Mucosa of rectum (tissue), 2 donors: ENCODE data around the gene ANKRD11.
"Not testable (repeated sequence)": the region's sequence is repeated elsewhere in the genome, so short reads cannot be mapped to it uniquely, and the experiment has no call there.

Source experiments
- H3K27ac ChIP-seq, 2 donors: one replicate each; pipeline ENCODE4 v1.7.0; 2013; ENCODE audit warnings: inconsistent platforms in 2 of 2, low read depth in 2 of 2, low read length in 2 of 2
- H3K27me3 ChIP-seq, 2 donors: one replicate each; pipeline ENCODE4 v1.7.0; 2013; ENCODE audit warnings: low read length in 2 of 2; ENCODE audit not compliant: control insufficient read depth in 2 of 2, insufficient read depth in 2 of 2
- H3K36me3 ChIP-seq, 2 donors: one replicate each; pipeline ENCODE4 v1.7.0; 2013; ENCODE audit warnings: low read length in 2 of 2; ENCODE audit not compliant: control insufficient read depth in 2 of 2, insufficient read depth in 2 of 2
- H3K4me1 ChIP-seq, 2 donors: one replicate each; pipeline ENCODE4 v1.7.0; 2013; ENCODE audit warnings: low read length in 2 of 2, mild to moderate bottlenecking in 1 of 2; ENCODE audit not compliant: control insufficient read depth in 2 of 2, insufficient read depth in 2 of 2
- H3K4me3 ChIP-seq, 2 donors: one replicate each; pipeline ENCODE4 v1.7.0; 2013; ENCODE audit warnings: low read length in 2 of 2
- H3K9ac ChIP-seq, 2 donors: one replicate each; pipeline ENCODE4 v1.7.0; 2013; ENCODE audit warnings: low read length in 2 of 2, low read depth in 1 of 2, mild to moderate bottlenecking in 1 of 2
- H3K9me3 ChIP-seq, 2 donors: one replicate each; pipeline ENCODE4 v1.7.0; 2013; ENCODE audit warnings: low read length in 2 of 2; ENCODE audit not compliant: control insufficient read depth in 2 of 2
- donor health status: healthy.
- donor health status: Normal muscosa, but diverticular disease.

ANKRD11 gene

DNA sequence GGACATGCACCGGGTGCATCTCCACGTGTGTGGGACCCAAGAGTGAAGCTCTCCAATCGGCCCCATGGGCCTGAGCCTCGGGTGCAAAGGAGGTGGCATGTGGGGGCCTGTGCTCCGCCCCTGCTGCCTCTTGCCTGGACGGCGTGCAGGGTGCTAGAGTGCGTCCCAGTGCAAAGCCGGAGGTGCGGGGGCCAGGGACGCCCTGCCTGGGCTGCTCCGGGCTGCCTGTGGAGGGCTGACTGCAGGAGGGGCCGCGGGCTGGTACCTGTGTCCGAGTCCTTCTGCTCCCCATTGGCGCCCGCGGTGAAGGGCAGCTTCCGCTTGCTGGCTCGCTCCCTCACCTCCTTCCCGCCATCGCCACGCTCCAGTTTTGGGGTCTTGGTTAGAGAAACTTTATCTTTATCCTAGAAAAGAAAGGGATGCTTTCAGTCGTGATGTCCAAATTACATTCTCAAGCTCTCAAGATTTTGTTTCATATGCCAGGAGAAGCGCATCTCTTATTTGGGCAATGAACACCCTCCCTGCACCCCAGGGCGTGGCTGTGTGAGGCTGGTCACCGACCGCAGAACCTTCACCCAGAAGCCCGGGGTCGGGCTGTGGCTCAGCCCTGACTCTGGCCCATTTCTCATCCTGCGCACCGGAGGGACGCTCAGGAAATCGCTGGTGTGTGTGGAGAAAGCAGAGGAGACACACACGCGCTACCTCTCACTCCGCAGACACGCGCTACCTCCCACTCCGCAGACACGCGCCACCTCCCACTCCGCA, 185.2 kb downstream of the ANKRD11 start:
- Histone ChIP-seq H3K27ac (no peak overlapping the region), H3K9ac (no peak overlapping the region), H3K4me3 (no peak overlapping the region), H3K27me3 (no peaks in the 10 kb centered on the region), H3K9me3 (no peaks in the 10 kb centered on the region), H3K4me1 (no peaks in the 10 kb centered on the region), H3K36me3 (peaks cover 26 to 33% of the 10 kb centered on the region in 2 donors)

- H3K4me3 ChIP-seq: no peak overlapping the region
- H3K27ac ChIP-seq: no peak overlapping the region
- no peaks in the 10 kb centered on the region for H3K27me3 ChIP-seq
- H3K4me1 ChIP-seq: no peaks in the 10 kb centered on the region
- H3K9me3 ChIP-seq: no peaks in the 10 kb centered on the region
- no peak overlapping the region for H3K9ac ChIP-seq
- H3K36me3 ChIP-seq: peaks cover 26 to 34% of the 10 kb centered on the region in 2 donors
These were observed 186.0 kb downstream of the ANKRD11 start for GRCh38 chr16:89304181-89304851.

- no peaks in the 10 kb centered on the region for H3K4me1 ChIP-seq
- no peak overlapping the region for H3K9ac ChIP-seq
- no peaks in the 10 kb centered on the region for H3K27me3 ChIP-seq
- H3K36me3 ChIP-seq: peaks cover 26 to 31% of the 10 kb centered on the region in 2 donors
- no peak overlapping the region for H3K27ac ChIP-seq
- no peak overlapping the region for H3K4me3 ChIP-seq
- no peaks in the 10 kb centered on the region for H3K9me3 ChIP-seq
These were observed 186.7 kb downstream of the ANKRD11 start for GRCh38 chr16:89303617-89304016.

DNA sequence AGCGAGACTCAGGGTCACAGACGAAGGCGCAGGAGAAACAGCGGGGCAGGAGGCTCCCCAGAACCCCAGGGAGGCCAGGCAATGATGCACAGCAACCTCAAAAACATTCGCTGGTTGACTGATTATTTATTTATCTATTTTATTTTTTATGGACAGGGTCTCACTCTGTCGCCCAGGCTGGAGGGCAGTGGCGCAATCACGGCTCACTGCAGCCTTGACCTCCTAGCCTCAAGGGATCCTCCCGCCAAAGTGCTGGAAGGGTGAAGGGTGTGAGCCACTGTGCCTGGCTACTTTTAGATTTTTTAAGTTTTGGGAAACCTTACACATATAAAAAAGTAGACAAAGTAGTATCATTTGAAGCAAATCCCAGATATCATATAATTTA, 189.4 kb downstream of the ANKRD11 start:
- no peak overlapping the region for H3K27ac ChIP-seq
- H3K9ac ChIP-seq: no peak overlapping the region
- no peaks in the 10 kb centered on the region for H3K27me3 ChIP-seq
- H3K36me3 ChIP-seq: peaks cover 35 to 41% of the 10 kb centered on the region in 2 donors
- no peaks in the 10 kb centered on the region for H3K9me3 ChIP-seq
- no peaks in the 10 kb centered on the region for H3K4me1 ChIP-seq
- H3K4me3 ChIP-seq: no peak overlapping the region

GRCh38 chr16:89300311-89300975, 189.9 kb downstream of the ANKRD11 start:
- Histone ChIP-seq H3K27me3 (no peaks in the 10 kb centered on the region), H3K27ac (no peak overlapping the region), H3K36me3 (peaks cover 35 to 41% of the 10 kb centered on the region in 2 donors), H3K9me3 (no peaks in the 10 kb centered on the region), H3K9ac (no peak overlapping the region), H3K4me1 (no peaks in the 10 kb centered on the region), H3K4me3 (no peak overlapping the region)

DNA sequence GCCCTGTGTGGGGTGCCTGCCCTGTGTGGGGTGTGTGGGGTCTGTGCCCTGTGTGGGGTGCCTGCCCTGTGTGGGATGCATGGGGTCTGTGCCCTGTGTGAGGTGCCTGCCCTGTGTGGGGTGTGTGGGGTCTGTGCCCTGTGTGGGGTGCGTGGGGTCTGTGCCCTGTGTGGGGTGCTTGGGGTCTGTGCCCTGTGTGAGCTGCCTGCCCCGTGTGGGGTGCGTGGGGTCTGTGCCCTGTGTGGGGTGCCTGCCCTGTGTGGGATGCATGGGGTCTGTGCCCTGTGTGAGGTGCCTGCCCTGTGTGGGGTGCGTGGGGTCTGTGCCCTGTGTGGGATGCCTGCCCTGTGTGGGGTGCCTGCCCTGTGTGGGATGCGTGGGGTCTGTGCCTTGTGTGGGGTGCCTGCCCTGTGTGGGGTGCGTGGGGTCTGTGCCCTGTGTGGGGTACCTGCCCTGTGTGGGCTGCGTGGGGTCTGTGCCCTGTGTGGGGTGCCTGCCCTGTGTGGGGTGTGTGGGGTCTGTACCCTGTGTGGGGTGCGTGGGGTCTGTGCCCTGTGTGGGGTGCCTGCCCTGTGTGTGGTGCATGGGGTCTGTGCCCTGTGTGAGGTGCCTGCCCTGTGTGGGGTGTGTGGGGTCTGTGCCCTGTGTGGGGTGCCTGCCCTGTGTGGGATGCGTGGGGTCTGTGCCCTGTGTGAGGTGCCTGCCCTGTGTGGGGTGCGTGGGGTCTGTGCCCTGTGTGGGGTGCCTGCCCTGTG, 190.8 kb downstream of the ANKRD11 start:
- not testable (repeated sequence) for H3K9me3 ChIP-seq, H3K27me3 ChIP-seq, H3K27ac ChIP-seq, H3K9ac ChIP-seq, H3K4me1 ChIP-seq, H3K4me3 ChIP-seq
- peaks cover 31 to 37% of the 10 kb centered on the region in 2 donors for H3K36me3 ChIP-seq

GRCh38 chr16:89298623-89299225, 191.6 kb downstream of the ANKRD11 start:
- no peaks in the 10 kb centered on the region for H3K27me3 ChIP-seq
- no peaks in the 10 kb centered on the region for H3K4me1 ChIP-seq
- no peaks in the 10 kb centered on the region for H3K9me3 ChIP-seq
- no peak overlapping the region for H3K27ac ChIP-seq
- no peak overlapping the region for H3K9ac ChIP-seq
- no peak overlapping the region for H3K4me3 ChIP-seq
- peaks cover 23 to 29% of the 10 kb centered on the region in 2 donors for H3K36me3 ChIP-seq

DNA sequence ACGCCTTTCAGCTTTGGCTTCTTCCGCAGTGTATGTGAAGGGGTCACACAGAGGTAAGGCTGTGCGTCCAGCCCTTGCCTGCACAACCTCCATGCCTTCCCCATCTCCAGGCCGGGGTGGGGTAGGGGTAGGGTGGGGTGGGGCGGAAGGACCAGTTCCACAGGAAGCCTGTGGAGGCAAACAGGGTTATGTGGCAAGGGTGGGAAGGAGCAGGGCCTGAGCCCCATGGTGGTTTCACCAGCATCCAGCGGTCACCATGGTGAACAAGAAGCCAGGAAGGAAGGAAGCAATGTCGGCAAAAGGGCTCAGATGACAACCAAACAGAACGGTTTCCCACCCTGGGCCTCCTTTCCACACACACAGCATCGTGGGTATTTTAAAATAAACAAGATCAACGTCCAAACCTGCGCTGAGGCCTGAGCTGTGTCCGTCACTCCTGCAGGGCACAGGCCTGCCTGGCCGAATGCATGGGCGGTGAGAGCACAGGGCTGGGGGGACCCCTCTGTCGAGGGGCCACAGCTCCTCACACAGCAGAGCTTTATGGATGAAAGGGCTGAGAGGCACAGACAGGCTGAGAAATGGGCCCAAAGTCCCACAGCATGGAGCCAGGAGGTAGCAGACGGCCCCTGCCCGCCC, 192.3 kb downstream of the ANKRD11 start:
- H3K9me3 ChIP-seq: no peaks in the 10 kb centered on the region
- H3K4me3 ChIP-seq: no peak overlapping the region
- no peak overlapping the region for H3K27ac ChIP-seq
- no peak overlapping the region for H3K9ac ChIP-seq
- H3K36me3 ChIP-seq: peaks cover 16 to 22% of the 10 kb centered on the region in 2 donors
- H3K27me3 ChIP-seq: no peaks in the 10 kb centered on the region
- H3K4me1 ChIP-seq: no peaks in the 10 kb centered on the region

GRCh38 chr16:89297156-89297874, 193.0 kb downstream of the ANKRD11 start:
- no peak overlapping the region for H3K9ac ChIP-seq
- no peaks in the 10 kb centered on the region for H3K4me1 ChIP-seq
- no peaks in the 10 kb centered on the region for H3K9me3 ChIP-seq
- H3K36me3 ChIP-seq: peaks cover 11 to 18% of the 10 kb centered on the region in 2 donors
- no peaks in the 10 kb centered on the region for H3K27me3 ChIP-seq
- H3K27ac ChIP-seq: no peak overlapping the region
- no peak overlapping the region for H3K4me3 ChIP-seq
